Measurements from ENCODE around the gene NFIA. TPM values are rescaled to one million over a fixed set of nuclear protein-coding genes. Genes with fewer than 3 reads are reported as not detected.

NFIA gene
- total and polyA plus RNA-seq, 2 of the 13 experiments (the other 11 are each of a cell fraction or from before 2014, with no cell fraction given): 14.7 to 28.5 TPM

DNA sequence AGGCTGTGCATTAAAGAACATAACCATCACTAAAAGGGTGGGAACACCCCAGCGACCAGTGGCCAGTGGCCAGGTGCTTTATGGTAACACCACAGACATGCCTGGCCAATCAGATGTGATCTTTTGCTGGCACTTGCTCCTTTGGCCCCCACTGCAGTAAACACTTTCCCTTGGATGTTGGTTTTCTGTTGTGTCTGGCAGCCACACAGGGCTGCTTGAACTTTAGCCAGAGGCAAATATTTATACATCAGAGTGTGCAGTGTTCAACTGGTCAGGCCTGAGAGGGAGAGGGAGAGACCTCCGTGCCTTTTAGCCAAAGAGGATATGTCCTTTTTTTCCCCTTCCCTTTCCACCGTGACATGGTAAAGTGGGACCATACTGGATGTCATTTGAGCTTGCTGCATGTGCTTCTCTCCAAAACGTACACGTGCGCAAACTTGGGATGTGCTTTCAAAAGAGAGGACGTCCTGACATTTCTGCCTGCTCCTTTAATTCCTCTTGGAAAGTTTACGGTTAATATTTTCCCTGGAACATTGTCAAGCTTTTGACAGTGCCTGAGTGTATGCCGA lies 101.2 kb downstream of the NFIA start (continued):
- TF ChIP-seq TARDBP (CRISPR knock-in tag; IDR thresholded peaks at IDR 0.05): peak; percentile 93
- no peak for TF ChIP-seq CBX2 (IDR thresholded peaks at IDR 0.05; ENCODE audit: low read depth, low read length)
- no peak for TF ChIP-seq CBX2 (CRISPR knock-in tag; IDR thresholded peaks at IDR 0.05; ENCODE audit: low read depth)
- TF ChIP-seq HDAC1 (CRISPR knock-in tag; IDR thresholded peaks at IDR 0.05): peak; percentile 75
- TF ChIP-seq ARID2 (CRISPR knock-in tag; IDR thresholded peaks at IDR 0.05; ENCODE audit: borderline replicate concordance): 0 out of 2 replicates have a peak, but pooled peaks have one; percentile 40
- no peak for TF ChIP-seq HMG20B (CRISPR knock-in tag; conservative IDR thresholded peaks at IDR 0.05)
- no peak; the same call in 1 of the 2 replicates for TF ChIP-seq RORA (CRISPR knock-in tag; IDR thresholded peaks at IDR 0.05)
- TF ChIP-seq, protein P1, sequence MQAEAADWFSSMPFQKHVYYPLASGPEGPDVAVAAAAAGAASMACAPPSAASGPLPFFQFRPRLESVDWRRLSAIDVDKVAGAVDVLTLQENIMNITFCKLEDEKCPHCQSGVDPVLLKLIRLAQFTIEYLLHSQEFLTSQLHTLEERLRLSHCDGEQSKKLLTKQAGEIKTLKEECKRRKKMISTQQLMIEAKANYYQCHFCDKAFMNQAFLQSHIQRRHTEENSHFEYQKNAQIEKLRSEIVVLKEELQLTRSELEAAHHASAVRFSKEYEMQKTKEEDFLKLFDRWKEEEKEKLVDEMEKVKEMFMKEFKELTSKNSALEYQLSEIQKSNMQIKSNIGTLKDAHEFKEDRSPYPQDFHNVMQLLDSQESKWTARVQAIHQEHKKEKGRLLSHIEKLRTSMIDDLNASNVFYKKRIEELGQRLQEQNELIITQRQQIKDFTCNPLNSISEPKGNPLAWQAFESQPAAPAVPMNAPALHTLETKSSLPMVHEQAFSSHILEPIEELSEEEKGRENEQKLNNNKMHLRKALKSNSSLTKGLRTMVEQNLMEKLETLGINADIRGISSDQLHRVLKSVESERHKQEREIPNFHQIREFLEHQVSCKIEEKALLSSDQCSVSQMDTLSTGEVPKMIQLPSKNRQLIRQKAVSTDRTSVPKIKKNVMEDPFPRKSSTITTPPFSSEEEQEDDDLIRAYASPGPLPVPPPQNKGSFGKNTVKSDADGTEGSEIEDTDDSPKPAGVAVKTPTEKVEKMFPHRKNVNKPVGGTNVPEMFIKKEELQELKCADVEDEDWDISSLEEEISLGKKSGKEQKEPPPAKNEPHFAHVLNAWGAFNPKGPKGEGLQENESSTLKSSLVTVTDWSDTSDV (CRISPR knock-in tag; IDR thresholded peaks at IDR 0.05): no peak
- TF ChIP-seq FOXA3 (CRISPR knock-in tag; IDR thresholded peaks at IDR 0.05): peak; percentile 91
- TF ChIP-seq, protein P2, sequence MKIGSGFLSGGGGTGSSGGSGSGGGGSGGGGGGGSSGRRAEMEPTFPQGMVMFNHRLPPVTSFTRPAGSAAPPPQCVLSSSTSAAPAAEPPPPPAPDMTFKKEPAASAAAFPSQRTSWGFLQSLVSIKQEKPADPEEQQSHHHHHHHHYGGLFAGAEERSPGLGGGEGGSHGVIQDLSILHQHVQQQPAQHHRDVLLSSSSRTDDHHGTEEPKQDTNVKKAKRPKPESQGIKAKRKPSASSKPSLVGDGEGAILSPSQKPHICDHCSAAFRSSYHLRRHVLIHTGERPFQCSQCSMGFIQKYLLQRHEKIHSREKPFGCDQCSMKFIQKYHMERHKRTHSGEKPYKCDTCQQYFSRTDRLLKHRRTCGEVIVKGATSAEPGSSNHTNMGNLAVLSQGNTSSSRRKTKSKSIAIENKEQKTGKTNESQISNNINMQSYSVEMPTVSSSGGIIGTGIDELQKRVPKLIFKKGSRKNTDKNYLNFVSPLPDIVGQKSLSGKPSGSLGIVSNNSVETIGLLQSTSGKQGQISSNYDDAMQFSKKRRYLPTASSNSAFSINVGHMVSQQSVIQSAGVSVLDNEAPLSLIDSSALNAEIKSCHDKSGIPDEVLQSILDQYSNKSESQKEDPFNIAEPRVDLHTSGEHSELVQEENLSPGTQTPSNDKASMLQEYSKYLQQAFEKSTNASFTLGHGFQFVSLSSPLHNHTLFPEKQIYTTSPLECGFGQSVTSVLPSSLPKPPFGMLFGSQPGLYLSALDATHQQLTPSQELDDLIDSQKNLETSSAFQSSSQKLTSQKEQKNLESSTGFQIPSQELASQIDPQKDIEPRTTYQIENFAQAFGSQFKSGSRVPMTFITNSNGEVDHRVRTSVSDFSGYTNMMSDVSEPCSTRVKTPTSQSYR (CRISPR knock-in tag; IDR thresholded peaks at IDR 0.05; ENCODE audit: borderline replicate concordance): no peak; the same call in 1 of the 2 replicates
- TF ChIP-seq ZNF251 (CRISPR knock-in tag; IDR thresholded peaks at IDR 0.05): no peak
- peak; percentile 68; the same call in 1 of the 2 replicates for TF ChIP-seq TCF7 (IDR thresholded peaks at IDR 0.05; ENCODE audit: low read depth)
- no peak for TF ChIP-seq SMC3 (IDR thresholded peaks at IDR 0.05; ENCODE audit: low read length)
- no peak; the same call in 1 of the 2 replicates for TF ChIP-seq GFI1 (CRISPR knock-in tag; IDR thresholded peaks at IDR 0.05; ENCODE audit: borderline replicate concordance)
- TF ChIP-seq SP4 (CRISPR knock-in tag; IDR thresholded peaks at IDR 0.05): no peak; the same call in 1 of the 2 replicates
- TF ChIP-seq, protein P3, sequence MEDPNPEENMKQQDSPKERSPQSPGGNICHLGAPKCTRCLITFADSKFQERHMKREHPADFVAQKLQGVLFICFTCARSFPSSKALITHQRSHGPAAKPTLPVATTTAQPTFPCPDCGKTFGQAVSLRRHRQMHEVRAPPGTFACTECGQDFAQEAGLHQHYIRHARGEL (CRISPR knock-in tag; IDR thresholded peaks at IDR 0.05): no peak
- peak; percentile 100 for TF ChIP-seq FOXP1 (IDR thresholded peaks at IDR 0.05)
- peak; percentile 100 for TF ChIP-seq FOXP1 (CRISPR knock-in tag; IDR thresholded peaks at IDR 0.05)
- TF ChIP-seq ONECUT2 (CRISPR knock-in tag; IDR thresholded peaks at IDR 0.05): no peak
- TF ChIP-seq ZNF160 (CRISPR knock-in tag; IDR thresholded peaks at IDR 0.05): no peak; the same call in 1 of the 2 replicates
- peak; percentile 55; the same call in 1 of the 2 replicates for TF ChIP-seq ZNF614 (CRISPR knock-in tag; IDR thresholded peaks at IDR 0.05; ENCODE audit: borderline replicate concordance)
- peak; percentile 74; the same call in 1 of the 2 replicates for TF ChIP-seq ZNF264 (CRISPR knock-in tag; IDR thresholded peaks at IDR 0.05)
- no peak for TF ChIP-seq ZNF678 (CRISPR knock-in tag; IDR thresholded peaks at IDR 0.05)
- TF ChIP-seq, protein P4, sequence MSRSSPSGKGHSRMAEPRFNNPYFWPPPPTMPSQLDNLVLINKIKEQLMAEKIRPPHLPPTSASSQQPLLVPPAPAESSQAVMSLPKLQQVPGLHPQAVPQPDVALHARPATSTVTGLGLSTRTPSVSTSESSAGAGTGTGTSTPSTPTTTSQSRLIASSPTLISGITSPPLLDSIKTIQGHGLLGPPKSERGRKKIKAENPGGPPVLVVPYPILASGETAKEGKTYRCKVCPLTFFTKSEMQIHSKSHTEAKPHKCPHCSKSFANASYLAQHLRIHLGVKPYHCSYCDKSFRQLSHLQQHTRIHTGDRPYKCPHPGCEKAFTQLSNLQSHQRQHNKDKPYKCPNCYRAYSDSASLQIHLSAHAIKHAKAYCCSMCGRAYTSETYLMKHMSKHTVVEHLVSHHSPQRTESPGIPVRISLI (CRISPR knock-in tag; IDR thresholded peaks at IDR 0.05; ENCODE audit: borderline replicate concordance): 0 out of 2 replicates have a peak, but pooled peaks have one; percentile 58
